Esophagus muscularis mucosa (tissue), 4 donors: ENCODE measurements around the gene FER.

Source experiments
- CTCF ChIP-seq, 3 experiments: fragments of 200-600 bp in 2 of 3; fragments of 450-650 bp in 1 of 3; sonication (generic) in 2 of 3; IDR thresholded peaks; one replicate each; pipeline ENCODE4 v1.5.1; 2017 to 2019; ENCODE audit warnings: antibody characterized with exemption in 3 of 3, mild to moderate bottlenecking in 2 of 3, moderate library complexity in 1 of 3
- EP300 ChIP-seq: sonication (generic); formaldehyde crosslinking; IDR thresholded peaks from one replicate; pipeline ENCODE4 v1.6.1; 2017; ENCODE audit warnings: antibody characterized with exemption
- POLR2A ChIP-seq: fragments of 450-650 bp; IDR thresholded peaks from one replicate; pipeline ENCODE4 v1.6.1; 2017; ENCODE audit warnings: antibody characterized with exemption, moderate library complexity, mild to moderate bottlenecking, low read depth
- POLR2AphosphoS5 ChIP-seq, 2 donors: sonication (generic); formaldehyde crosslinking; IDR thresholded peaks; one replicate each; pipeline ENCODE4 v1.6.1; 2017; ENCODE audit warnings: antibody characterized with exemption in 2 of 2

DNA sequence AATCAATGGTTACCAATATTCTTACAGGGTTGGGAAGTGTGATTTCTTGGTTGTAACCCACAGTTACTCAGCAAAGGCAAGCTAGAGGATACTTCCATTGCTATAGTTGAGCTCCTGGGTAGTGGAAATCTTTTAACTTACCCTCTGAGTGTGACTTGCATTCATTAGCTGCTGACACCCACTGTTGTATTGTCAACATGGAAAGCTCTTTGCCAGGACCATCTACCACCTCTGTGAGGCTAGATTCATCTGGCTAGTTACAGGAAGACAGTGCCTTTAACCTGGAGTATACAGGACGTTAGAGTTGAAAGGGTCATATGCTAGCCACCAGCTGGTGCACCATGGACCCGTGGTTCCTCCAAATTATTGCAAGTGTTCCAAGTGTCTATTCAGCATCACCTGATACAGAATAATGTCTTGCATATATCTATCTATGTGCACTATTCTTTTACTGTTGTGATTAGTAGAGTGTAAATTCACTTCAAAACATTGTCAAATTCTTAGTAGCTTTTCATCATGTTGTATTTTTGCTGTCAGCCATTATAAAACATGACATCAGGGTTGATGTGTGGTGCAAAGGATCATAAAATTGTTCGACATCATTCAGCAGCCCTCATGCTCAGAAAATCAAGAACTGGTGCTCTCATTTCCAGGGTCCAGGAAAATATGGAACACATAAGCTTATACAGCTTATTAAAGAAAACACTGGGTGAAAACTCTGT lies 423.1 kb downstream of the FER start:
- TF ChIP-seq CTCF (IDR thresholded peaks at IDR 0.05): no peak
- no peak for TF ChIP-seq POLR2A
- no peak for TF ChIP-seq POLR2AphosphoS5 (IDR thresholded peaks at IDR 0.05)
- TF ChIP-seq EP300: no peak
